CD4-positive, alpha-beta T cell treated with Interferon alpha-2 for 1 hour (primary cell): ENCODE results near the gene SLC27A4.

Source experiments
- DNase-seq, 2 donors: peaks; one replicate each; pipeline ENCODE4 v3.0.0-alpha.2; 2020 to 2022

The SLC27A4 gene

GRCh38 chr9:128392302-128393144 lies 52.2 kb downstream of the SLC27A4 start:
- no peak for DNase-seq

GRCh38 chr9:128393145-128393775 lies 52.9 kb downstream of the SLC27A4 start:
- no peak for DNase-seq

DNA sequence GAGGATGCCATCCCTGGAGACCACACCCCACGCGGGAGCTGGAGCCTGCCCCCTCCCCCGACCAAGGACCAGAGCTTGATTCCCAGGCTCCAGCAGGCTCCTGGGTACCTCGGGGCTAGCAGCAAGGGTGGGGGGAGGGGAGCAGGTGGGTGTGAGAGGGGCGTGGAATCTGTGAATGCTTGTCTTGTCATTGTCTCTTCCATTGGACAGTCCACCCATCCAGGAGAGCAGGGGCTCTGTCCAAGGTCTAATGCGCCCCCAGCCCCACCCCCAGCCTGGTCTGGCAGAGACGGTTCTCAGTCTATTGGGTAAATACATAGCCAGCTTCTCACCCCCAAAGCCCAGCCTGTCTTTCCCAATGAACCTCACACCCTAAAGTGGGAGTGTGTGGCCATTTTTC lies 53.6 kb downstream of the SLC27A4 start:
- DNase-seq = no peak

- DNase-seq = no peak
Observed at GRCh38 chr9:128394379-128395168, 54.2 kb downstream of the SLC27A4 start.

DNA sequence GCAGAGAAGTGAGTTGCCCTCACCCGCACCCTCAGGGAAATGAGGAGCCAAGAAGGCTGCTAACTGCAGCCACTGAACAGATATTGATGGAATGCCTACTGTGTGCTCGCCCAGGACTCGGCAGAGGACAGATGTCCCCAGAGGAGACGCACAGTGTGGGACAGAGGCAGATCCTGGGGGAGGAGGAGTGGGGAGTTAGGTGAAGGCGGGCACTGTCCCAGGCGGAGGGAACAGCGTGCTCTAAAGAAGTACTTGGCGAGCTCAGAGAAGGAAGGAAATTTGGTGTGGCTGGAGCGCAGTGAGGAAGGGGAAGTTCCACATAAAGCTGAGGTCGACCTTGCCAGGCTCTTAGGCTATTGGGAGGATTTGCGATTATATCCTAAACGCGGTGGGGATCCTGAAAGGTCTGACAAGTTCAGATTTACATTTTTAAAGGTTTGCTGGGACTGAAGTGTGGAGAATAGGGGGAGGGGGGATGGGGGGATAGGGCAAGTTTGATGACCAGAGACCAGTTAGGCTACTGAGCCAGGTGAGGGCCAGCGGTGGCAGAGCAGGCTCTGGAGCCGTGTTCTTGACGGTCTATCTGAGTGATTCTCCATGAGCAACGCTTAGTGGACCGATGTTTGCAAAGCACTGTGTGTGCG lies 56.8 kb downstream of the SLC27A4 start:
- DNase-seq = no peak

- no peak for DNase-seq
Observed at GRCh38 chr9:128397831-128398230, 57.5 kb downstream of the SLC27A4 start.

- DNase-seq = no peak
Observed at GRCh38 chr9:128399861-128400260, 59.5 kb downstream of the SLC27A4 start.

- no peak for DNase-seq
Observed at GRCh38 chr9:128404560-128404959, 64.2 kb downstream of the SLC27A4 start.

- DNase-seq = no peak
Observed at GRCh38 chr9:128405077-128405779, 64.9 kb downstream of the SLC27A4 start.

GRCh38 chr9:128405780-128406171 lies 65.4 kb downstream of the SLC27A4 start:
- no peak for DNase-seq

DNA sequence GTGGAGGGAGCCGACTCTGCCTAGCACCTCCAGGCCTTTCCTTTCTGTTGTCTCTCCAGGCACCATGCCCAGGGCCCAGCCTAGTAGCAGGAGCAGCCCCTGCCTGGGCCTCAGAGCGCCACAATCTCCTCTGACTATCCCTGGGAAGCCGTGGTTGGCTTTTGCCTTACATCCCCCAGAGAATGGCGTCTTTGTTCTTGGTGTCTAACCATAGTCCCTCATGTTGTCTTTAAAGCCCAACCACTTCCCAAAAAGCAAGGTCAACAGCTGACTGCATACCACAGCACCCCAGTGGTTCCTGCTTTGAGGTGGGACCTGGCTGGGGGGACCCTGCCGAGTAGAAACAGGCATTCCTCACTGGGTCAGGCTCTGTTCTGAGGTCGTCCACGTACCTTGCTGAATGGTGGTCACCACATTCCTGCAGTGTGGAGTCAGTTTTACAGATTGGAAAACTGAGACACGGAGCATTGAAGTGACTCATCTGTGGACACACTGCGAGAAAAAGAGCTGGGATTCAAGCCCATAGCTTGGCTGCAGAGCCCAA lies 66.6 kb downstream of the SLC27A4 start:
- DNase-seq = no peak

GRCh38 chr9:128408963-128409431 lies 68.7 kb downstream of the SLC27A4 start:
- DNase-seq = no peak

DNA sequence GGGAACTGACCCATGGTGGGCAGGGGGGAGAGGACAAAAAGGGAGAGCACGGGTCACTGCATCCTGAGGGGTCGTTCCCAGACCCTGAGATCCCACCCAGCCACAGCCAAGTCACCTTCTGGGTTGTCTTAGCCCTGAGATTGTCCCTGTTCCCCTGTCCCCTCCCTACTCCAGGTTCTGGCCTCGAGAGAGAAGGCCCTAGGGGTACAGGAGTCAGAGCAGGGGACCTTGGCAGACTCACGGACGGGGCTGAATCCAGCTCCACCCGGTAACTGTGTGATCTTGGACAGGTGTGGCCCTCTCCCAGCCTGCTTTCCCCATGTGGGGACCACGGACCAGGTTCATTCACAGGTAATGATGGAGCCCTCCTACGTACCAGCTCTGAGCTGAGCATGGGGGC lies 69.1 kb downstream of the SLC27A4 start:
- no peak for DNase-seq

- DNase-seq = no peak
Observed at GRCh38 chr9:128409978-128410377, 69.7 kb downstream of the SLC27A4 start.
